OCI-LY3 (cell line): ENCODE data around the gene RFX3.
A peak's percentile ranks its signal among the peaks of the same experiment; 100 is the strongest.

Source experiments
- H2AFZ ChIP-seq: fragments of 200-600, 300-600 bp; shearing (Covaris generic); 2 replicates; pipeline ENCODE4 v1.6.0; 2014; ENCODE audit warnings: antibody characterized with exemption, low read depth, low read length
- H3K27ac ChIP-seq: fragments of 200-600, 300-600 bp; sonication (generic); 2 replicates; pipeline ENCODE4 v1.5.1; 2014; ENCODE audit warnings: mild to moderate bottlenecking, low read length, moderate library complexity, mixed read lengths
- H3K27me3 ChIP-seq: fragments of 200-600, 300-600 bp; sonication (generic); 2 replicates; pipeline ENCODE4 v1.6.1; 2014; ENCODE audit warnings: low read depth, low read length, mixed read lengths
- H3K36me3 ChIP-seq: fragments of 200-600, 300-600 bp; sonication (generic); replicated peaks from 2 replicates; pipeline ENCODE3; 2014; ENCODE audit warnings: low read depth, low read length, mixed read lengths
- H3K4me1 ChIP-seq: fragments of 300-600, 200-600 bp; sonication (generic); 2 replicates; pipeline ENCODE4 v1.6.1; 2014; ENCODE audit warnings: low read length, mixed read lengths
- H3K4me2 ChIP-seq: fragments of 200-600, 300-600 bp; sonication (generic); 2 replicates; pipeline ENCODE4 v1.6.1; 2014; ENCODE audit warnings: low read length, mixed read lengths
- H3K4me3 ChIP-seq: fragments of 300-600, 200-600 bp; sonication (generic); 2 replicates; pipeline ENCODE4 v1.5.1; 2014; ENCODE audit warnings: antibody characterized with exemption, mild to moderate bottlenecking, low read length, moderate library complexity
- H3K79me2 ChIP-seq: fragments of 300-600, 200-600 bp; shearing (Covaris generic); 2 replicates; pipeline ENCODE4 v1.6.1; 2014; ENCODE audit warnings: mild to moderate bottlenecking, low read length, mixed read lengths
- H3K9ac ChIP-seq: fragments of 300-600, 200-600 bp; shearing (Covaris generic); 2 replicates; pipeline ENCODE4 v1.6.0; 2014; ENCODE audit warnings: mild to moderate bottlenecking, low read length, moderate library complexity
- H3K9me3 ChIP-seq: fragments of 200-600, 300-600 bp; shearing (Covaris generic); 2 replicates; pipeline ENCODE4 v1.6.1; 2014; ENCODE audit warnings: low read length, mixed read lengths; ENCODE audit not compliant: insufficient read depth
- H4K20me1 ChIP-seq: fragments of 200-600, 300-600 bp; sonication (generic); 2 replicates; pipeline ENCODE4 v1.6.1; 2016; ENCODE audit warnings: low read length, mixed read lengths; ENCODE audit not compliant: insufficient read depth
- EZH2phosphoT487 ChIP-seq: fragments of 200-600 bp; shearing (Covaris generic); IDR thresholded peaks from 2 replicates; pipeline ENCODE4 v1.6.1; 2018; ENCODE audit warnings: antibody characterized with exemption, mixed run types, low read depth
- TF ChIP-seq, protein P1 (sequence below): fragments of 200-600, 300-600 bp; sonication (generic); IDR thresholded peaks from 2 replicates; pipeline ENCODE4 v1.5.1; 2014; ENCODE audit warnings: antibody characterized with exemption, low read length, low read depth

The RFX3 gene

DNA sequence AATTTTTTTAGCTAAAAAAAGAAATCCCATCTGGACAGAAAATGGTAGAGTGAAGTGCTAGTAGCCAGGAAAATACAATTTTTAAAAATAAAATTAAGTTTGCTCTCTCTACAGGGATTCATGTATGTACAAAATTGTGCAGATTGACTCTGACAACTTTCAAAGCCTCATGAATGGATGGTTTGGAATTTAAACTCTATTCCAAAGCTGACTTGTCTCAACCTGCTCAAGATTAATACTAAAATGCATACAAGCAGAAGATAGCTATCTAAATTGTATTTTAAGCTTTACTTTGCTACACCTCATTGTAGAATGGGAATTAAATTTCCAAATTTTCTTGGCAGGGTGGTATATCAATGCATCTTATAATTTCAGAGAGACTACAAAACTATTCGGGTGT is 257.6 kb downstream of the RFX3 start:
- no peak overlapping the region for H3K27ac ChIP-seq
- H3K27me3 ChIP-seq: peaks cover 23% of the 10 kb centered on the region
- H3K9ac ChIP-seq: no peak overlapping the region
- H3K4me3 ChIP-seq: no peak overlapping the region
- H2AFZ ChIP-seq: no peak overlapping the region
- H4K20me1 ChIP-seq: no peaks in the 10 kb centered on the region
- H3K36me3 ChIP-seq: no peaks in the 10 kb centered on the region
- peaks cover 7% of the 10 kb centered on the region for H3K4me1 ChIP-seq
- H3K9me3 ChIP-seq: no peaks in the 10 kb centered on the region
- H3K79me2 ChIP-seq: no peaks in the 10 kb centered on the region
- no peak for TF ChIP-seq EZH2phosphoT487
- TF ChIP-seq, protein P1, sequence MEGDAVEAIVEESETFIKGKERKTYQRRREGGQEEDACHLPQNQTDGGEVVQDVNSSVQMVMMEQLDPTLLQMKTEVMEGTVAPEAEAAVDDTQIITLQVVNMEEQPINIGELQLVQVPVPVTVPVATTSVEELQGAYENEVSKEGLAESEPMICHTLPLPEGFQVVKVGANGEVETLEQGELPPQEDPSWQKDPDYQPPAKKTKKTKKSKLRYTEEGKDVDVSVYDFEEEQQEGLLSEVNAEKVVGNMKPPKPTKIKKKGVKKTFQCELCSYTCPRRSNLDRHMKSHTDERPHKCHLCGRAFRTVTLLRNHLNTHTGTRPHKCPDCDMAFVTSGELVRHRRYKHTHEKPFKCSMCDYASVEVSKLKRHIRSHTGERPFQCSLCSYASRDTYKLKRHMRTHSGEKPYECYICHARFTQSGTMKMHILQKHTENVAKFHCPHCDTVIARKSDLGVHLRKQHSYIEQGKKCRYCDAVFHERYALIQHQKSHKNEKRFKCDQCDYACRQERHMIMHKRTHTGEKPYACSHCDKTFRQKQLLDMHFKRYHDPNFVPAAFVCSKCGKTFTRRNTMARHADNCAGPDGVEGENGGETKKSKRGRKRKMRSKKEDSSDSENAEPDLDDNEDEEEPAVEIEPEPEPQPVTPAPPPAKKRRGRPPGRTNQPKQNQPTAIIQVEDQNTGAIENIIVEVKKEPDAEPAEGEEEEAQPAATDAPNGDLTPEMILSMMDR: no peak
- H3K4me2 ChIP-seq: no peak overlapping the region

DNA sequence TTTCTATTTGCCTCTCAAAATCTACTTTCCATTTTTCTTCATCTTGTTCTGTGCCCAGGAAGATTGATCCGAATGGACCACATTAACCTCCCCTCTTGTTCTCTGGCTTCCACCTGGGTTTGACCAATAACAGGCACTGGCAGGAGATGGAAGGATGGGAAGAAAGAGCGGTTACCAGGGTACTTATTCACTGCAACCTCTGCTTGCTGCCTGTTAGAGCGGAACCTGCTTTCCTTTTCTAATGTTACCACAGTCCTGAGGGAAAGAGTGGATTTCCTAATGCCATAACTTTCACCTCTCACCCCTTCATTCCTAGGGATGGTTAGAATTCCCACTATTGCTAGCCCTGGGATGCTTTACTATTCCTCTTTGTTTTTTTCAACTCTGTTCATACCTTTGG is 262.1 kb downstream of the RFX3 start:
- Histone ChIP-seq H3K79me2 (no peaks in the 10 kb centered on the region), H3K4me3 (peak overlapping the region; percentile 44), H3K9ac (no peak overlapping the region), H2AFZ (no peak overlapping the region), H3K27ac (no peak overlapping the region), H3K4me2 (peak overlapping the region; percentile 72), H3K36me3 (no peaks in the 10 kb centered on the region), H3K9me3 (no peaks in the 10 kb centered on the region), H3K27me3 (peaks cover 33% of the 10 kb centered on the region), H3K4me1 (peaks cover 24% of the 10 kb centered on the region), H4K20me1 (0 out of 2 replicates have a peak, but pooled peaks cover 5% of the 10 kb centered on the region)
- TF ChIP-seq, protein P1: no peak
- no peak for TF ChIP-seq EZH2phosphoT487

DNA sequence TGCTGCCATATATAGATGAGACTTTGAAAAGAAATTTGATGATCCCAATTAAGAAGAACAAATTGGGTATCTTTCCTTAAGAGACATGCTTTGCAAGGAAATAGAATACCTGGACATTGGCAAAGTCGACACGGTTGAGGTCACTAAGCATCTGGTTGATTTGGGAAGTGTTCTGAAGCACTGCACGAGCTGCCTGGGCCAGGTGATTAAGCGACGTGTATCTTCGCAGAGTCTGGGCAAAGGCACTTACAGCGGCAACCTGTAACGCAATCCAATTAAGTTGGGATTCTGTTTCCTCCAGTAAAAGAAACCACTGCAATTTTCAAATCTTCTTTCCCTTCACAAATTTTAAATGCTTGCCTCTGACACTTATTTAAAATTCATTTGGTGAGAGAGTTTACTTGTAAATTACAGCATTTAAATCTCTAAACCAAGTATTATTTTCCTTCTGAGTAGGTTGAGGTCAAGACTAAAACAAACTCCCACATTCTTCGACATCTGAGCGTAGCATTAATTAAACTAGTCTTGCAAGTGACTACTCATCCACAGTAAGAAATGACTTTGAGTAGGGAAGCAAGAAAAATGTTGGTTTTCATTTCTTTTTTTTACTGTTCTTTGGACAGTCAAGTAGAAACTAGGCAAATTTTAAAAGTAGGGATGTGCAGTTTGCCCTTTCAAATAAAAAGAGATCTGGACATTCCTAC is 262.8 kb downstream of the RFX3 start:
- peak; percentile 93 for TF ChIP-seq EZH2phosphoT487
- TF ChIP-seq, protein P1: no peak
- Histone ChIP-seq H2AFZ (no peak overlapping the region), H3K9me3 (no peaks in the 10 kb centered on the region), H3K79me2 (no peaks in the 10 kb centered on the region), H4K20me1 (0 out of 2 replicates have a peak, but pooled peaks cover 5% of the 10 kb centered on the region), H3K4me1 (peaks cover 24% of the 10 kb centered on the region), H3K36me3 (no peaks in the 10 kb centered on the region), H3K4me3 (peak overlapping the region; percentile 44), H3K27ac (no peak overlapping the region), H3K9ac (no peak overlapping the region), H3K4me2 (peak overlapping the region; percentile 72), H3K27me3 (peaks cover 33% of the 10 kb centered on the region)

DNA sequence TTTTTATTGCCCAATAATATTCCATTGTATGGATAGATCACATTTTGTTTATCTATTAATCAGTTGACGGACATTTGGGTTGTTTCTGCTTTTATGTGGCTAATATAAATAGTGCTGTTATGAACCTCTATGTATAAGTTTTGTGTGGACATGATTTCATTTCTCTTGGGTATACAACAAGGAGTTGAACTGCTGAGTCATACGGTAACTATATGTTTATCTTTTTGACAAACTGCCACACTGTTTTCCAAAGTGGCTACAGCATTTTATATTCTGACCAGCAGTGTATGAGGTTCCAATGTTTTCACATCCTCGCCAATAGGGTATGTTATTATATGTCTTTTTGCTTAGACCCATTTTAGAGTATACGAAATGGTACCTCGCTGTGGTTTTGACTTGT is 264.3 kb downstream of the RFX3 start:
- Histone ChIP-seq H3K4me3 (no peak overlapping the region), H3K9ac (no peak overlapping the region), H3K4me1 (peaks cover 24% of the 10 kb centered on the region), H3K27ac (no peak overlapping the region), H3K9me3 (no peaks in the 10 kb centered on the region), H2AFZ (no peak overlapping the region), H3K36me3 (no peaks in the 10 kb centered on the region), H4K20me1 (0 out of 2 replicates have a peak, but pooled peaks cover 5% of the 10 kb centered on the region), H3K4me2 (no peak overlapping the region), H3K27me3 (peaks cover 29% of the 10 kb centered on the region), H3K79me2 (no peaks in the 10 kb centered on the region)
- TF ChIP-seq, protein P1: no peak
- no peak for TF ChIP-seq EZH2phosphoT487
